Fibroblast of lung (primary cell): Measurements from ENCODE around the gene IKZF3. TPM values are rescaled to one million over a fixed set of nuclear protein-coding genes. Genes with fewer than 3 reads are reported as not detected.

ENCODE experiments used
- DNase-seq, 2 donors: peaks; one replicate each; pipeline versions ENCODE4 v3.0.0 to v3.0.0-alpha.2; 2010; ENCODE audit warnings: low read depth in 2 of 2
- H2AFZ ChIP-seq: 2 replicates; pipeline ENCODE4 v1.5.1; 2012; ENCODE audit warnings: low read length, control low read depth, inconsistent platforms
- H3K27ac ChIP-seq: 2 replicates; pipeline ENCODE4 v1.5.1; 2011; ENCODE audit warnings: low read length, control low read depth; ENCODE audit not compliant: insufficient read depth
- H3K27me3 ChIP-seq: 2 replicates; pipeline ENCODE4 v1.5.1; 2011; ENCODE audit warnings: mild to moderate bottlenecking, low read length; ENCODE audit not compliant: control insufficient read depth, insufficient read depth
- H3K36me3 ChIP-seq: 2 replicates; pipeline ENCODE4 v1.5.1; 2011; ENCODE audit warnings: low read length; ENCODE audit not compliant: control insufficient read depth, insufficient read depth
- H3K4me1 ChIP-seq: 2 replicates; pipeline ENCODE4 v1.5.1; 2011; ENCODE audit warnings: low read length; ENCODE audit not compliant: control insufficient read depth, insufficient read depth; ENCODE audit errors: extremely low read depth
- H3K4me2 ChIP-seq: 2 replicates; pipeline ENCODE4 v1.5.1; 2011; ENCODE audit warnings: low read length, control low read depth; ENCODE audit not compliant: insufficient read depth; ENCODE audit errors: extremely low read depth
- H3K4me3 ChIP-seq, 4 experiments: fragments of 200-600 bp in 1 of 4; sonication (generic) in 1 of 4; replicated peaks in 1 of 4; 2 replicates each; pipeline ENCODE4 v1.5.1; 2011 to 2016; ENCODE audit warnings: low read length in 4 of 4, low read depth in 3 of 4, mild to moderate bottlenecking in 3 of 4, control low read depth in 2 of 4, inconsistent platforms in 1 of 4, mixed read lengths in 1 of 4; ENCODE audit not compliant: insufficient read depth in 1 of 4; ENCODE audit errors: control extremely low read depth in 1 of 4
- H3K79me2 ChIP-seq: 2 replicates; pipeline ENCODE4 v1.5.1; 2012; ENCODE audit warnings: mild to moderate bottlenecking, low read length, inconsistent platforms; ENCODE audit not compliant: control insufficient read depth, insufficient read depth
- H3K9ac ChIP-seq: 2 replicates; pipeline ENCODE4 v1.5.1; 2011; ENCODE audit warnings: mild to moderate bottlenecking, low read length, control low read depth; ENCODE audit not compliant: insufficient read depth
- H3K9me3 ChIP-seq: 2 replicates; pipeline ENCODE4 v1.5.1; 2012; ENCODE audit warnings: low read depth, low read length; ENCODE audit not compliant: control insufficient read depth, insufficient read depth
- H4K20me1 ChIP-seq: 2 replicates; pipeline ENCODE4 v1.5.1; 2011; ENCODE audit warnings: low read length; ENCODE audit not compliant: control insufficient read depth, insufficient read depth; ENCODE audit errors: extremely low read depth
- CTCF ChIP-seq, 2 donors: IDR thresholded peaks in 1 of 2; conservative IDR thresholded peaks in 1 of 2; 1 replicate in 1 of 2; 2 replicates in 1 of 2; pipeline ENCODE4 v1.5.1; 2011 to 2012; ENCODE audit warnings: low read length in 2 of 2, control low read depth in 1 of 2, inconsistent platforms in 1 of 2, low read depth in 1 of 2, mild to moderate bottlenecking in 1 of 2
- EZH2 ChIP-seq: IDR thresholded peaks from 2 replicates; pipeline ENCODE4 v1.5.1; 2012; ENCODE audit warnings: low read length, control low read depth, mild to moderate bottlenecking; ENCODE audit errors: missing control alignments
- polyA plus RNA-seq, 2 donors: library from polyadenylated mRNA; depleted of rRNA in 1 of 2; stranded (reverse) in 1 of 2; unstranded in 1 of 2; fragments of >200 nt; gene quantifications; 2 replicates each; pipeline ENCODE4 v1.2.1, GENCODE V29; 2011 to 2012; ENCODE audit warnings: missing spikeins in 1 of 2
- total RNA-seq: library from RNA; depleted of rRNA; stranded (reverse); fragments of >200 nt; gene quantifications from 2 replicates; pipeline ENCODE4 v1.2.1, GENCODE V29; 2014

The IKZF3 gene
- total and polyA plus RNA-seq, 2 donors (not counting 1 experiment from before 2014, with no cell fraction given): not detected

- H3K4me3 ChIP-seq: no peak overlapping the region
- no peak overlapping the region for H3K4me2 ChIP-seq
- no peak overlapping the region for H3K9ac ChIP-seq
- H3K36me3 ChIP-seq: no peaks in the 10 kb centered on the region
- H3K4me1 ChIP-seq: no peaks in the 10 kb centered on the region
- TF ChIP-seq EZH2 (no peak), CTCF (conservative IDR thresholded peaks at IDR 0.05 in 1 of 2, IDR thresholded peaks at IDR 0.05 in 1 of 2; ENCODE audit: low read depth in 1 of 2, low read length in 2 of 2) (no peak)
- H3K27ac ChIP-seq: no peak overlapping the region
- DNase-seq: peak; percentile 3 to 64
- H3K79me2 ChIP-seq: no peaks in the 10 kb centered on the region
- H4K20me1 ChIP-seq: no peaks in the 10 kb centered on the region
- H2AFZ ChIP-seq: no peak overlapping the region
- H3K9me3 ChIP-seq: no peaks in the 10 kb centered on the region
- peaks cover 16% of the 10 kb centered on the region for H3K27me3 ChIP-seq
Observed at GRCh38 chr17:39782481-39782880, 81.6 kb downstream of the IKZF3 start.

GRCh38 chr17:39781861-39782213 is 82.3 kb downstream of the IKZF3 start:
- TF ChIP-seq EZH2 (no peak), CTCF (conservative IDR thresholded peaks at IDR 0.05 in 1 of 2, IDR thresholded peaks at IDR 0.05 in 1 of 2; ENCODE audit: low read depth in 1 of 2, low read length in 2 of 2) (no peak)
- Histone ChIP-seq H3K4me1 (no peaks in the 10 kb centered on the region), H4K20me1 (no peaks in the 10 kb centered on the region), H3K4me2 (no peak overlapping the region), H3K9ac (no peak overlapping the region), H3K27me3 (peaks cover 17% of the 10 kb centered on the region), H3K4me3 (no peak overlapping the region), H3K36me3 (no peaks in the 10 kb centered on the region), H2AFZ (no peak overlapping the region), H3K79me2 (no peaks in the 10 kb centered on the region), H3K9me3 (no peaks in the 10 kb centered on the region), H3K27ac (no peak overlapping the region)
- no peak for DNase-seq

- Histone ChIP-seq H3K4me1 (no peaks in the 10 kb centered on the region), H3K4me3 (no peak overlapping the region), H3K4me2 (no peak overlapping the region), H3K9me3 (no peaks in the 10 kb centered on the region), H3K27me3 (peaks cover 17% of the 10 kb centered on the region), H4K20me1 (no peaks in the 10 kb centered on the region), H2AFZ (no peak overlapping the region), H3K9ac (no peak overlapping the region), H3K79me2 (no peaks in the 10 kb centered on the region), H3K27ac (no peak overlapping the region), H3K36me3 (no peaks in the 10 kb centered on the region)
- DNase-seq: no peak
- TF ChIP-seq CTCF (conservative IDR thresholded peaks at IDR 0.05 in 1 of 2, IDR thresholded peaks at IDR 0.05 in 1 of 2; ENCODE audit: low read depth in 1 of 2, low read length in 2 of 2): no peak
- TF ChIP-seq EZH2: no peak
Observed at GRCh38 chr17:39781031-39781860, 82.9 kb downstream of the IKZF3 start.
